Measurements from ENCODE around the gene OR8D1.
"Not testable (repeated sequence)": the region's sequence is repeated elsewhere in the genome, so short reads cannot be mapped to it uniquely, and the experiment has no call there.

The OR8D1 gene

GRCh38 chr11:124285610-124286344, 28.0 kb downstream of the OR8D1 start:
- DNase-seq = no peak

- no peak for DNase-seq
Observed at GRCh38 chr11:124278261-124278660, 35.5 kb downstream of the OR8D1 start.

GRCh38 chr11:124277804-124278203, 35.9 kb downstream of the OR8D1 start:
- no peak for DNase-seq

- no peak for DNase-seq
Observed at GRCh38 chr11:124277207-124277606, 36.5 kb downstream of the OR8D1 start.

- no peak for DNase-seq
Observed at GRCh38 chr11:124276081-124276480, 37.7 kb downstream of the OR8D1 start.

- no peak for DNase-seq
Observed at GRCh38 chr11:124274000-124274399, 39.7 kb downstream of the OR8D1 start.

- not testable (repeated sequence) for DNase-seq
Observed at GRCh38 chr11:124270886-124271285, 42.9 kb downstream of the OR8D1 start.

- DNase-seq = not testable (repeated sequence)
Observed at GRCh38 chr11:124265041-124265440, 48.7 kb downstream of the OR8D1 start.

- no peak for DNase-seq
Observed at GRCh38 chr11:124256076-124256475, 57.7 kb downstream of the OR8D1 start, which contains the start of gene OR8G5. Gene OR8G5, plus strand, starts transcription at chr11:124256376. Its CDS starts 8,556 bp downstream, at chr11:124264932.

Data from nucleus accumbens (tissue), 56 donors.